Neural cell (in vitro differentiated cells): ENCODE measurements around the gene CPA2. TPM values are rescaled to one million over a fixed set of nuclear protein-coding genes. Genes with fewer than 3 reads are reported as not detected.

ENCODE experiments used
- H2AFZ ChIP-seq: fragments of 200-600, 300-800 bp; sonication (generic), shearing (Covaris generic); 2 replicates; pipeline ENCODE4 v1.6.0; 2014; ENCODE audit warnings: low read depth, mild to moderate bottlenecking, antibody characterized with exemption, low read length, moderate library complexity
- H3F3A ChIP-seq: fragments of 200-600 bp; shearing (Covaris generic); 2 replicates; pipeline ENCODE4 v1.6.1; 2016; ENCODE audit warnings: mild to moderate bottlenecking, moderate library complexity, mixed read lengths, antibody characterized with exemption, low read length; ENCODE audit not compliant: insufficient read depth, poor library complexity, severe bottlenecking
- H3K27ac ChIP-seq: fragments of 200-600, 300-800 bp; sonication (generic), shearing (Covaris generic); 2 replicates; pipeline ENCODE4 v1.5.1; 2014; ENCODE audit warnings: mild to moderate bottlenecking, low read length, moderate library complexity
- H3K27me3 ChIP-seq: fragments of 300-800, 200-600 bp; sonication (generic), shearing (Covaris generic); 2 replicates; pipeline ENCODE4 v1.6.0; 2014; ENCODE audit warnings: mild to moderate bottlenecking, low read depth, low read length, moderate library complexity; ENCODE audit not compliant: insufficient read depth
- H3K36me3 ChIP-seq: fragments of 300-800, 200-600 bp; sonication (generic), shearing (Covaris generic); 2 replicates; pipeline ENCODE4 v1.5.1; 2014; ENCODE audit warnings: mild to moderate bottlenecking, antibody characterized with exemption, low read length, moderate library complexity; ENCODE audit not compliant: insufficient read depth
- H3K4me2 ChIP-seq: fragments of 300-800, 200-600 bp; sonication (generic), shearing (Covaris generic); 2 replicates; pipeline ENCODE4 v1.6.0; 2014; ENCODE audit warnings: mild to moderate bottlenecking, low read length
- H3K4me3 ChIP-seq: fragments of 300-800, 200-600 bp; sonication (generic), shearing (Covaris generic); 2 replicates; pipeline ENCODE4 v1.5.1; 2014; ENCODE audit warnings: mild to moderate bottlenecking, low read length, moderate library complexity
- H3K79me2 ChIP-seq: fragments of 200-600 bp; shearing (Covaris generic); replicated peaks from 2 replicates; pipeline ENCODE4 v1.6.0; 2014; ENCODE audit warnings: mild to moderate bottlenecking, low read length, moderate library complexity; ENCODE audit not compliant: insufficient read depth
- H3K9ac ChIP-seq: fragments of 300-800, 200-600 bp; sonication (generic), shearing (Covaris generic); 2 replicates; pipeline ENCODE4 v1.6.1; 2016; ENCODE audit warnings: mild to moderate bottlenecking, low read length, mixed read lengths
- H3K9me2 ChIP-seq: fragments of 200-600 bp; shearing (Covaris generic); 2 replicates; pipeline ENCODE4 v1.6.1; 2016; ENCODE audit warnings: mild to moderate bottlenecking, low read length, mixed read lengths; ENCODE audit not compliant: insufficient read depth
- H3K9me3 ChIP-seq: fragments of 200-600, 300-800 bp; sonication (generic), shearing (Covaris generic); 2 replicates; pipeline ENCODE4 v1.6.1; 2016; ENCODE audit warnings: mild to moderate bottlenecking, mixed run types, low read length, moderate library complexity, mixed read lengths
- H4K20me1 ChIP-seq: fragments of 200-600 bp; shearing (Covaris generic); 2 replicates; pipeline ENCODE4 v1.6.1; 2016; ENCODE audit warnings: mild to moderate bottlenecking, mixed run types; ENCODE audit not compliant: insufficient read depth
- EP300 ChIP-seq: fragments of 450-650 bp; conservative IDR thresholded peaks from 2 replicates; pipeline ENCODE4 v1.6.1; 2014; ENCODE audit warnings: antibody characterized with exemption, mild to moderate bottlenecking, moderate library complexity; ENCODE audit not compliant: poor library complexity, severe bottlenecking
- EZH2 ChIP-seq: fragments of 200-600, 300-800 bp; shearing (Covaris generic), sonication (generic); IDR thresholded peaks from 2 replicates; pipeline ENCODE4 v1.6.1; 2014; ENCODE audit warnings: antibody characterized with exemption, low read length, borderline replicate concordance, mild to moderate bottlenecking; ENCODE audit not compliant: insufficient read depth, poor library complexity, severe bottlenecking
- MXI1 ChIP-seq: fragments of 450-650 bp; conservative IDR thresholded peaks from 2 replicates; pipeline ENCODE4 v1.6.1; 2014; ENCODE audit warnings: antibody characterized with exemption, mild to moderate bottlenecking; ENCODE audit not compliant: poor library complexity, severe bottlenecking
- POLR2AphosphoS5 ChIP-seq: IDR thresholded peaks from 2 replicates; pipeline ENCODE4 v1.6.1; 2012
- RAD21 ChIP-seq: fragments of 450-650 bp; conservative IDR thresholded peaks from 2 replicates; pipeline ENCODE4 v1.6.1; 2014; ENCODE audit warnings: antibody characterized with exemption, mild to moderate bottlenecking, moderate library complexity
- SMC3 ChIP-seq: fragments of 450-650 bp; conservative IDR thresholded peaks from 2 replicates; pipeline ENCODE4 v1.6.1; 2014; ENCODE audit warnings: antibody characterized with exemption, mild to moderate bottlenecking, moderate library complexity; ENCODE audit not compliant: poor library complexity
- TAF1 ChIP-seq: IDR thresholded peaks from 2 replicates; pipeline ENCODE4 v1.6.1; 2012; ENCODE audit warnings: low read depth
- polyA plus RNA-seq: library from polyadenylated mRNA; depleted of rRNA; stranded (reverse); fragments of >200 nt; gene quantifications from 2 replicates; pipeline ENCODE4 v1.2.3, GENCODE V29; 2014
- TF ChIP-seq, protein P1 (sequence below): fragments of 450-650 bp; IDR thresholded peaks from 2 replicates; pipeline ENCODE4 v1.5.1; 2014; ENCODE audit warnings: antibody characterized with exemption, mild to moderate bottlenecking, moderate library complexity; ENCODE audit not compliant: poor library complexity, severe bottlenecking
- TF ChIP-seq, protein P2 (sequence below): IDR thresholded peaks from 2 replicates; pipeline ENCODE4 v1.6.1; 2012; ENCODE audit warnings: borderline replicate concordance

Gene CPA2
- polyA plus RNA-seq, 1 donor from 2014 or later: 0.41 TPM

DNA sequence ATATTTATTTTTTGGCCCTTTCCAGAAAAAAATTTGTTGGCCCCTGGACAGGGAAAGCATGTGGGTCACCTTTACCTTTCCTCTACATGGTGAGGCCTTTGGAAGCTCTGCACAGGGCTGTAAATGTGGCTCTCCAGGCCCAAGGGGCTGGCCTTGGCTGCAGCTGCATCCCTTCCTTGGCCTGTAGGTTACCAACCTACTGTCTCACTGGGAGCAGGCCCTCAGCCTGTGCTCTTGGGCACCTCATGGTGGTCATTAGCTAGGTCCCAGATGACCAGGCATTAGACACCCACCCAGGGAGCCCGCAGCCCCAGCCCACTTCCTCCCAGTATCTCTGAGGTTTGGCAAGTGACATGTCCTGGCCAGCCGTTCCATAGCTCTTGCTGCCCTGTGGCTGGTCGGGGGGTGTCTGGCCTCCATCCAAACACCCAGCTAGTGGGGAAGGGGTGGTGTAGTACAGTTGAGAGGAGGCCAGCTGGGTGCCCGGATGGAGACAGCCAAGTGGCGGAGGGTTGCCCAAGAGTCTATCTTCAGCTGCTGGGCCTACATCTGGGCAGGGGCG, 70.8 kb downstream of the CPA2 start:
- Histone ChIP-seq H3K9ac (no peak overlapping the region), H3K4me3 (no peak overlapping the region), H3F3A (no peaks in the 10 kb centered on the region), H2AFZ (no peak overlapping the region), H3K9me2 (no peaks in the 10 kb centered on the region), H3K9me3 (no peaks in the 10 kb centered on the region), H3K79me2 (no peaks in the 10 kb centered on the region), H3K4me2 (no peak overlapping the region), H4K20me1 (no peaks in the 10 kb centered on the region), H3K27ac (no peak overlapping the region), H3K36me3 (no peaks in the 10 kb centered on the region), H3K27me3 (no peaks in the 10 kb centered on the region)
- TF ChIP-seq EZH2 (no peak), POLR2AphosphoS5 (no peak), MXI1 (no peak), EP300 (no peak), RAD21 (no peak), SMC3 (no peak), TAF1 (no peak)
- TF ChIP-seq, protein P1, sequence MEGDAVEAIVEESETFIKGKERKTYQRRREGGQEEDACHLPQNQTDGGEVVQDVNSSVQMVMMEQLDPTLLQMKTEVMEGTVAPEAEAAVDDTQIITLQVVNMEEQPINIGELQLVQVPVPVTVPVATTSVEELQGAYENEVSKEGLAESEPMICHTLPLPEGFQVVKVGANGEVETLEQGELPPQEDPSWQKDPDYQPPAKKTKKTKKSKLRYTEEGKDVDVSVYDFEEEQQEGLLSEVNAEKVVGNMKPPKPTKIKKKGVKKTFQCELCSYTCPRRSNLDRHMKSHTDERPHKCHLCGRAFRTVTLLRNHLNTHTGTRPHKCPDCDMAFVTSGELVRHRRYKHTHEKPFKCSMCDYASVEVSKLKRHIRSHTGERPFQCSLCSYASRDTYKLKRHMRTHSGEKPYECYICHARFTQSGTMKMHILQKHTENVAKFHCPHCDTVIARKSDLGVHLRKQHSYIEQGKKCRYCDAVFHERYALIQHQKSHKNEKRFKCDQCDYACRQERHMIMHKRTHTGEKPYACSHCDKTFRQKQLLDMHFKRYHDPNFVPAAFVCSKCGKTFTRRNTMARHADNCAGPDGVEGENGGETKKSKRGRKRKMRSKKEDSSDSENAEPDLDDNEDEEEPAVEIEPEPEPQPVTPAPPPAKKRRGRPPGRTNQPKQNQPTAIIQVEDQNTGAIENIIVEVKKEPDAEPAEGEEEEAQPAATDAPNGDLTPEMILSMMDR: no peak
- TF ChIP-seq, protein P2, sequence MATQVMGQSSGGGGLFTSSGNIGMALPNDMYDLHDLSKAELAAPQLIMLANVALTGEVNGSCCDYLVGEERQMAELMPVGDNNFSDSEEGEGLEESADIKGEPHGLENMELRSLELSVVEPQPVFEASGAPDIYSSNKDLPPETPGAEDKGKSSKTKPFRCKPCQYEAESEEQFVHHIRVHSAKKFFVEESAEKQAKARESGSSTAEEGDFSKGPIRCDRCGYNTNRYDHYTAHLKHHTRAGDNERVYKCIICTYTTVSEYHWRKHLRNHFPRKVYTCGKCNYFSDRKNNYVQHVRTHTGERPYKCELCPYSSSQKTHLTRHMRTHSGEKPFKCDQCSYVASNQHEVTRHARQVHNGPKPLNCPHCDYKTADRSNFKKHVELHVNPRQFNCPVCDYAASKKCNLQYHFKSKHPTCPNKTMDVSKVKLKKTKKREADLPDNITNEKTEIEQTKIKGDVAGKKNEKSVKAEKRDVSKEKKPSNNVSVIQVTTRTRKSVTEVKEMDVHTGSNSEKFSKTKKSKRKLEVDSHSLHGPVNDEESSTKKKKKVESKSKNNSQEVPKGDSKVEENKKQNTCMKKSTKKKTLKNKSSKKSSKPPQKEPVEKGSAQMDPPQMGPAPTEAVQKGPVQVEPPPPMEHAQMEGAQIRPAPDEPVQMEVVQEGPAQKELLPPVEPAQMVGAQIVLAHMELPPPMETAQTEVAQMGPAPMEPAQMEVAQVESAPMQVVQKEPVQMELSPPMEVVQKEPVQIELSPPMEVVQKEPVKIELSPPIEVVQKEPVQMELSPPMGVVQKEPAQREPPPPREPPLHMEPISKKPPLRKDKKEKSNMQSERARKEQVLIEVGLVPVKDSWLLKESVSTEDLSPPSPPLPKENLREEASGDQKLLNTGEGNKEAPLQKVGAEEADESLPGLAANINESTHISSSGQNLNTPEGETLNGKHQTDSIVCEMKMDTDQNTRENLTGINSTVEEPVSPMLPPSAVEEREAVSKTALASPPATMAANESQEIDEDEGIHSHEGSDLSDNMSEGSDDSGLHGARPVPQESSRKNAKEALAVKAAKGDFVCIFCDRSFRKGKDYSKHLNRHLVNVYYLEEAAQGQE: no peak

DNA sequence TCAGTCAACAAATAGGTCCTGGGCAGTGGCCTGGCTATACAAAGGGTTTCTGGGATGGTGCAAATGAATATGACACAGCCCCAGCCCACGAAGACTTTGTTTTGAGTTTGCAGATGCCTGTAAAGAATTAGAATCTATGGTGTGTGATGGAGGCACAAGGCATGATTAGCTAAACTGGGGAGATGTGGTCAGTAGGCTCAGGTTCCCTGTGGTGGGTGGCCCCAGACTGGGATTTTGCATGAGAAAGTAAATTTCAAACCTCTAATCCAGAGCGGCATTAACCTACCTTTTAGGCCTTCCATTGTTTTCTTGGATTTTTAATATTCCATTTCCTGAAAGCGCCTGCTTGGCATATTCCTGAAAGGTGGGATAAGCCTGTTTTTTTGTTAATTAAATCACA, 71.6 kb downstream of the CPA2 start:
- TF ChIP-seq SMC3 (no peak), EP300 (no peak), EZH2 (no peak), POLR2AphosphoS5 (no peak), TAF1 (no peak), MXI1 (no peak), RAD21 (no peak)
- TF ChIP-seq, protein P2: no peak
- TF ChIP-seq, protein P1: no peak
- Histone ChIP-seq H3F3A (no peaks in the 10 kb centered on the region), H4K20me1 (no peaks in the 10 kb centered on the region), H3K27ac (no peak overlapping the region), H3K79me2 (no peaks in the 10 kb centered on the region), H3K4me2 (no peak overlapping the region), H3K27me3 (no peaks in the 10 kb centered on the region), H3K36me3 (no peaks in the 10 kb centered on the region), H2AFZ (no peak overlapping the region), H3K9me3 (no peaks in the 10 kb centered on the region), H3K9ac (no peak overlapping the region), H3K4me3 (no peak overlapping the region), H3K9me2 (no peaks in the 10 kb centered on the region)
